22Rv1 (cell line): Measurements from ENCODE around the gene SCN1A.

Source experiments
- CTCF ChIP-seq: fragments of 450-650 bp; IDR thresholded peaks from 2 replicates; pipeline ENCODE4 v1.5.1; 2017; ENCODE audit warnings: mild to moderate bottlenecking
- ZFX ChIP-seq: fragments of 450-650 bp; IDR thresholded peaks from 2 replicates; pipeline ENCODE4 v1.6.1; 2017; ENCODE audit warnings: antibody characterized with exemption, borderline replicate concordance

GRCh38 chr2:166082736-166083135, 45.1 kb downstream of the SCN1A start:
- no peak for TF ChIP-seq ZFX
- no peak for TF ChIP-seq CTCF
